GM13977 (cell line): ENCODE data around the gene MYZAP.

Source experiments
- DNase-seq: peaks from one replicate; pipeline ENCODE4 v3.0.0; 2012; ENCODE audit warnings: low spot score
- in situ Hi-C: fragments of 300-500 bp; cut with MboI; formaldehyde crosslinking; loops from one replicate; pipeline ENCODE4 v1.12.0; 2022; ENCODE audit warnings: low sequenced_read_pairs, low pct_unique_long_range_greater_than_20kb, mixed read lengths, inconsistent platforms; ENCODE audit not compliant: unreplicated experiment
- TF ChIP-seq, protein P1 (sequence below): IDR thresholded peaks from 2 replicates; pipeline ENCODE4 v1.5.1; 2012; ENCODE audit warnings: mild to moderate bottlenecking, control low read depth; ENCODE audit not compliant: insufficient read depth; ENCODE audit errors: extremely low read depth, missing control alignments

MYZAP gene

DNA sequence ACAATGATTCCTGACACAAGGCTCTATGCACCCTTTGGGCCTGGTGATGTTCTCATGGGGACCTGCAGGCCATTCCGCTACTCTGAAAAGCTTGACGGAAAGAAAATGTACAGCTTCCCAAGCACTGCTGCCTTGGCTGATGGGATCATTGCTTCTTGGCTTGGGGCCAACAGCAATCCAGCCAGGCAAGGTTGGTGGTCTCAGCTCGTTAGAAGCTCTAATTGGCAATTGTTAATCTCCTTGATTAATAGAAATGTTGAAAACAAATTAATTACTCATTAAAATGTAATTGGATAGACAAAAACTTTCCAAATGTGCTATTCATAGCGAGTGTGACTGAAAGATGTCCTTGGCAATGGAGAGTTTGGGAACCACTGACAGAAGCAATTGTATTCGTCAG lies 16.3 kb upstream of the MYZAP start:
- DNase-seq = no peak
- in situ Hi-C loops = no loop called here
- TF ChIP-seq, protein P1, sequence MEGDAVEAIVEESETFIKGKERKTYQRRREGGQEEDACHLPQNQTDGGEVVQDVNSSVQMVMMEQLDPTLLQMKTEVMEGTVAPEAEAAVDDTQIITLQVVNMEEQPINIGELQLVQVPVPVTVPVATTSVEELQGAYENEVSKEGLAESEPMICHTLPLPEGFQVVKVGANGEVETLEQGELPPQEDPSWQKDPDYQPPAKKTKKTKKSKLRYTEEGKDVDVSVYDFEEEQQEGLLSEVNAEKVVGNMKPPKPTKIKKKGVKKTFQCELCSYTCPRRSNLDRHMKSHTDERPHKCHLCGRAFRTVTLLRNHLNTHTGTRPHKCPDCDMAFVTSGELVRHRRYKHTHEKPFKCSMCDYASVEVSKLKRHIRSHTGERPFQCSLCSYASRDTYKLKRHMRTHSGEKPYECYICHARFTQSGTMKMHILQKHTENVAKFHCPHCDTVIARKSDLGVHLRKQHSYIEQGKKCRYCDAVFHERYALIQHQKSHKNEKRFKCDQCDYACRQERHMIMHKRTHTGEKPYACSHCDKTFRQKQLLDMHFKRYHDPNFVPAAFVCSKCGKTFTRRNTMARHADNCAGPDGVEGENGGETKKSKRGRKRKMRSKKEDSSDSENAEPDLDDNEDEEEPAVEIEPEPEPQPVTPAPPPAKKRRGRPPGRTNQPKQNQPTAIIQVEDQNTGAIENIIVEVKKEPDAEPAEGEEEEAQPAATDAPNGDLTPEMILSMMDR = no peak

DNA sequence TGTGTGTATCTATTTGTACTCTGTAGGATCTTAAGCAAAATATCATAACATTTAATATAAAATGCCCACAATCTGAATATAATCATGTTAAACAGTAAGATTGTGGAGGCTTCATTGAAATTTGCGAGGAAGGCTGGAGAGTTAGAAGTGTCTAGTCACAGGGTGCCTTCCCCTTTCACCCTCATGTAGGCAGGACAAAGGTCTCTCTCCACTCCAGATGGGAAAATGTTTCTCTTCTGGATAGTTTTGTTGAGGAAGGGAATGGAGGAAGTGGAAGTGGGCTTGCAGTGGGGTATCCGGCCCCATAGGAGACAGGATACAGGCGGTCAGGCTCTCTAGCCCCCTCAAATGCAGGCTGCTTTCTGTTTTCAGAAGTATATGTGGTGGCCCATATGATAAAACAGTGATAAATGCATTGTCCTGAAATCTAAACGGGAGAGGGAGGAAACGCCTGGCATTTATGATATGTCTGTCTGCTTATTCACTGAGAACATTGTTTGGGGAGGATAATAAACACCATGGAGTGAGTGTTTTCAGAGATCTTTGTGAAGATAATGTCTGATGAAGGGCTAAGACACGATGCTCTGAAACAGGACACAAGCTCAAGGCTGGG lies 13.3 kb upstream of the MYZAP start:
- no peak for DNase-seq
- in situ Hi-C loops = no loop called here
- TF ChIP-seq, protein P1 = no peak

DNA sequence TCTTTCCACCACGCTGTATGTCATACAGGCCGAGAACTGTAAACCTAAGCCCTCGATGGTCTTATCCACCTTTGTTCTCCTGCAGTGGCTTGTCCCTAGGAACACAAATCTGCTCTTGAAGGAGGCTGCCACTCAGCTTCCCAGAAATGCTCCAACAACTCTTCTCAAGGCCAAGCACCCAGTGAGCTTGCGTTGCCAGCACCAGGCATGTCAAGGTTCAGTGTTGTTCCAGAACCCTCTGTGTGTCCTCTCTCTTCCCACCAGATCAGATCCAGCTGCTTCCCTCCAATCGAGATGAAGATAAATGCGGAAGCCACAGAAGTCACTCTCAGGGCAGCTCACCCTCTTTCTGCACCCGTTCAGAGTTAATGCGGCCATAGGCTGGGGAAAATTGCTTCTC lies 11.3 kb upstream of the MYZAP start:
- TF ChIP-seq, protein P1 = no peak
- no peak for DNase-seq
- in situ Hi-C loops = no loop called here

DNA sequence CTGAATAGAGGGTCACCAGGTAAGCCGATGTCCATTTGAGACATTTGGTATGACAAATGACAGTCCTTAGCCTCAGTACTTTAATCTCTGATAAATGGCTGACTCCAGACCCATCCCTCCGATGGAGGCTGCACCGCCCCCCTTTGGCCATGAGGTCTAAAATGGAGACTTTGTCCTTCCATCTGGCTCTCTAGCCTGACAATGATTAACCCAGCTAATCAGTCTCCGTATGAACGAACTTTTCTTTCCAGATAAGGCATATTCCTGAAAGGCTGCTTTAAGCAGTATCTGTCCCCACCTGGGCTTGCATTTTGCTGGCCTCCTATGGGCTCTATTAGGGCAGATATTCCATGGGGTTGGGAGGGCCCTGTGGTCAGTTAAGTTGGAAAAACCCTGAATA lies 10.8 kb upstream of the MYZAP start:
- TF ChIP-seq, protein P1 = no peak
- no peak for DNase-seq
- in situ Hi-C loops = no loop called here

DNA sequence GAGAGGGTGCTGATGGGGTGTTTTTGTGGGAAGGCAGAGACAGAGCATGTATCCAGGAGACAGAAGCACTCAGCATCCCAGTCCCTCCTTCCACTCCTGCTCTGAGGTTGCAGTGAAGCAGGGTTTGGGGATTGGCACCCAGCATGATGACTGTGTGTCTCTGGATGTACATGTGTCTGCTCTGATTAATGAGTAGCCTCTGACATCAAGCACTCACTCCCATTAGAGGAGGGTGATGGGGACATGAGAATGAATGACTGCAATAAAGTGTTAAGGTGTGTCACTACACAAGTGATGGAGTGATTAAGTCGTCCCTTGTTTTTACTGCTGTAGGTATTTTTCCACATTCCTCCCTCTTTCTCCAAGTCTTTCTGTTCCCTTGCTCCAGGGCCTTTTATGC lies 9.6 kb upstream of the MYZAP start:
- in situ Hi-C loops = no loop called here
- DNase-seq = no peak
- TF ChIP-seq, protein P1 = no peak

DNA sequence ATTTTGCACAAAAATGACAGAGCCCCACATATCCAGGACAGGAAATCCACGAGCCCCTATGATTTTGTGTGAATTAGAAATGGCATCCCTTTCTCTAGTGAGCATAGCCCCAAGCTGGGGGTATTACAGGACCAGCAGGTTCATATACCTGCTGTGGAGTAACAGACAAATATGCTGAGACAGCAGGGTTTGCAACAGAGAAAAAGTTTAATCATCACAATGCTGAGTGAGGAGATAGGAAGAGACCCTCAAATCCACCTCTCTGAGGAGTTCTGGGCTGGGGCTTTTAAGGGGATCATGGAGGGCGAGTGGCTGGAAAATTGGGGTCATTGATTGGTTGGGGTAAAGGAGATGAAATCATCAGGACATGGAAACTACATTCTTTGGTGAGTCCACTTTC lies 8.4 kb upstream of the MYZAP start:
- TF ChIP-seq, protein P1 = no peak
- DNase-seq = no peak
- in situ Hi-C loops = no loop called here

DNA sequence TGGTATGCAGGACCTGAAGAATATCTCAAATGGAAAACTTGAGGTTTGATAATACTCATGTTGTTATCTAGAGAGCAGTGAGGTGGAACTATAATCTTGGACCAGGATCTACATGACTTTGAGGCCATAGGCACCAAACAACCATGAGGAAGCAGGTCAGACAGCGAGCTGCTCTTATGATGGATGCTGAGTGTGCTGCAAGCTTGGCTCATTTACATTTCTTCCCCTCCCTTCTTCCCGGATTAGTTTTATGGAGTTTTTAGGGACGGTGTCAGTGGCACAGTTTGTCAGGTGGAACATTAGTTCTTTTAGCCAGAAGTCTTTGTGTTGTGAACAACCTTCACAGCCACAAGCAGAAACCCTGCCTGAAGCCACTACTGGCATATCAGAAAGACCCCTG lies 8.0 kb upstream of the MYZAP start:
- TF ChIP-seq, protein P1 = no peak
- in situ Hi-C loops = no loop called here
- no peak for DNase-seq
